ENCODE measurements around the gene LIPC.

The LIPC gene

GRCh38 chr15:58527573-58528187 is 95.9 kb downstream of the LIPC start:
- DNase-seq (ENCODE audit: low read depth): no peak
- no peak for TF ChIP-seq CTCF (IDR thresholded peaks at IDR 0.05; ENCODE audit: low read length, missing control alignments)

GRCh38 chr15:58528188-58528870 is 96.5 kb downstream of the LIPC start:
- DNase-seq (ENCODE audit: low read depth): peak; percentile 65
- TF ChIP-seq CTCF (IDR thresholded peaks at IDR 0.05; ENCODE audit: low read length, missing control alignments): no peak
- H3K4me3 ChIP-seq (replicated peaks; ENCODE audit: low read depth, low read length): no peak overlapping the region

More at GRCh38 chr15:58527573-58528187, 95.9 kb downstream of the LIPC start:
- no peak overlapping the region for H3K4me3 ChIP-seq (replicated peaks; ENCODE audit: low read depth, low read length)

GRCh38 chr15:58529041-58529440 is 97.2 kb downstream of the LIPC start:
- DNase-seq (ENCODE audit: low read depth): no peak
- TF ChIP-seq CTCF (IDR thresholded peaks at IDR 0.05; ENCODE audit: low read length, missing control alignments): no peak
- H3K4me3 ChIP-seq (replicated peaks; ENCODE audit: low read depth, low read length): no peak overlapping the region

GRCh38 chr15:58530056-58530590 is 98.3 kb downstream of the LIPC start:
- TF ChIP-seq CTCF (IDR thresholded peaks at IDR 0.05; ENCODE audit: low read length, missing control alignments): no peak
- no peak for DNase-seq (ENCODE audit: low read depth)

GRCh38 chr15:58532126-58532525 is 100.3 kb downstream of the LIPC start:
- no peak overlapping the region for H3K4me3 ChIP-seq (replicated peaks; ENCODE audit: low read depth, low read length)
- TF ChIP-seq CTCF (IDR thresholded peaks at IDR 0.05; ENCODE audit: low read length, missing control alignments): no peak
- no peak for DNase-seq (ENCODE audit: low read depth)

More at GRCh38 chr15:58530056-58530590, 98.3 kb downstream of the LIPC start:
- no peak overlapping the region for H3K4me3 ChIP-seq (replicated peaks; ENCODE audit: low read depth, low read length)

- DNase-seq (ENCODE audit: low read depth): no peak
- no peak for TF ChIP-seq CTCF (IDR thresholded peaks at IDR 0.05; ENCODE audit: low read length, missing control alignments)
- H3K4me3 ChIP-seq (replicated peaks; ENCODE audit: low read depth, low read length): no peak overlapping the region
Observed at GRCh38 chr15:58534556-58534955, 102.8 kb downstream of the LIPC start.
